Activated naive CD8-positive, alpha-beta T cell treated with anti-CD3 and anti-CD28 coated beads, Interleukin-2, amount 50 U/mL, for 24 hours (primary cell): Measurements from ENCODE around the gene ZNF90.
"Not testable (repeated sequence)": the region's sequence is repeated elsewhere in the genome, so short reads cannot be mapped to it uniquely, and the experiment has no call there.

ENCODE experiments used
- ATAC-seq: fragments of 150-1000 bp; cut with Tn5 transposase; one replicate; pipeline ENCODE4 v1.10.0; 2021
- DNase-seq: peaks from one replicate; pipeline ENCODE4 v3.0.0; 2021
- H3K27ac Mint-ChIP-seq: one replicate; pipeline ENCODE4 v1.8.0; 2021; ENCODE audit warnings: mild to moderate bottlenecking, mixed read lengths
- H3K27me3 Mint-ChIP-seq: one replicate; pipeline ENCODE4 v1.8.0; 2021; ENCODE audit warnings: mixed read lengths
- H3K36me3 Mint-ChIP-seq: one replicate; pipeline ENCODE4 v1.8.0; 2021; ENCODE audit warnings: low read depth, mixed read lengths
- H3K4me1 Mint-ChIP-seq: one replicate; pipeline ENCODE4 v1.8.0; 2021; ENCODE audit warnings: mixed read lengths
- H3K4me3 Mint-ChIP-seq: one replicate; pipeline ENCODE4 v1.8.0; 2021; ENCODE audit warnings: mild to moderate bottlenecking, moderate library complexity, mixed read lengths
- H3K9me3 Mint-ChIP-seq: one replicate; pipeline ENCODE4 v1.8.0; 2021; ENCODE audit warnings: mixed read lengths

Gene ZNF90

GRCh38 chr19:20077791-20078463, at the start of gene ZNF90:
TSS of gene ZNF90 (plus strand) at chr19:20078000. CDS start at chr19:20078133, 133 bp downstream.
- Mint-ChIP-seq H3K27me3 (no peaks in the 10 kb centered on the region), H3K4me1 (peaks cover 16% of the 10 kb centered on the region), H3K36me3 (peaks cover 27% of the 10 kb centered on the region), H3K9me3 (peaks cover 8% of the 10 kb centered on the region), H3K4me3 (peak within 1 kb of the TSS; percentile 87), H3K27ac (peak within 1 kb of the TSS; percentile 35)
- DNase-seq (peak; percentile 82), ATAC-seq (peak; percentile 99)

- H3K4me3 Mint-ChIP-seq = no peak overlapping the region
- no peak for ATAC-seq
These were observed 49.2 kb upstream of the ZNF90 start for GRCh38 chr19:20028611-20029010.

DNA sequence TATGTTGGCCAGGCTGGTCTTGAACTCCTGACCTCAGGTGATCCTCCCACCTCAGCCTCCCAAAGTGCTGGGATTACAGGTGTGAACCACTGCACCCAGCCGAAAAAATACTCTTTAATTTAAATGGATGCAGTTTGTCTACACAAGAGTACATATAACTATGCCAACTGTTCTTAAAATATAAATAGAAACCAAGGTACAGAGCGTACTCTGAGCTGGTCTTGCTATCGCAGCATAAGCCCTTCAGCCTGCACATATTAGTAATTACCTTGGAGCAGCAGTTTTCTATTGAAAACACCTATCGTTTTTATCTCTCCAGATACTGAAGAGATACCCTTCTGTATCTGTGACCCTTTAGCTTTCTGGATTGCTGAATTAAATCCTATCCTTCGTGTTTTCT, 41.9 kb upstream of the ZNF90 start:
- H3K36me3 Mint-ChIP-seq = peaks cover 14% of the 10 kb centered on the region
- peaks cover 21% of the 10 kb centered on the region for H3K4me1 Mint-ChIP-seq
- no peak overlapping the region for H3K27ac Mint-ChIP-seq
- no peaks in the 10 kb centered on the region for H3K27me3 Mint-ChIP-seq
- ATAC-seq (no peak), DNase-seq (no peak)
- no peak overlapping the region for H3K4me3 Mint-ChIP-seq
- H3K9me3 Mint-ChIP-seq = no peaks in the 10 kb centered on the region

More at GRCh38 chr19:20028611-20029010, 49.2 kb upstream of the ZNF90 start:
- Mint-ChIP-seq H3K27ac (no peak overlapping the region), H3K36me3 (peaks cover 24% of the 10 kb centered on the region), H3K4me1 (no peaks in the 10 kb centered on the region), H3K27me3 (no peaks in the 10 kb centered on the region), H3K9me3 (no peaks in the 10 kb centered on the region)
- DNase-seq = no peak

GRCh38 chr19:20038358-20039202, 39.2 kb upstream of the ZNF90 start:
- peaks cover 8% of the 10 kb centered on the region for H3K36me3 Mint-ChIP-seq
- peaks cover 21% of the 10 kb centered on the region for H3K4me1 Mint-ChIP-seq
- no peak for DNase-seq
- ATAC-seq = peak; percentile 1
- H3K27me3 Mint-ChIP-seq = no peaks in the 10 kb centered on the region
- peak overlapping the region; percentile 76 for H3K27ac Mint-ChIP-seq
- peak overlapping the region; percentile 92 for H3K4me3 Mint-ChIP-seq
- H3K9me3 Mint-ChIP-seq = no peaks in the 10 kb centered on the region

DNA sequence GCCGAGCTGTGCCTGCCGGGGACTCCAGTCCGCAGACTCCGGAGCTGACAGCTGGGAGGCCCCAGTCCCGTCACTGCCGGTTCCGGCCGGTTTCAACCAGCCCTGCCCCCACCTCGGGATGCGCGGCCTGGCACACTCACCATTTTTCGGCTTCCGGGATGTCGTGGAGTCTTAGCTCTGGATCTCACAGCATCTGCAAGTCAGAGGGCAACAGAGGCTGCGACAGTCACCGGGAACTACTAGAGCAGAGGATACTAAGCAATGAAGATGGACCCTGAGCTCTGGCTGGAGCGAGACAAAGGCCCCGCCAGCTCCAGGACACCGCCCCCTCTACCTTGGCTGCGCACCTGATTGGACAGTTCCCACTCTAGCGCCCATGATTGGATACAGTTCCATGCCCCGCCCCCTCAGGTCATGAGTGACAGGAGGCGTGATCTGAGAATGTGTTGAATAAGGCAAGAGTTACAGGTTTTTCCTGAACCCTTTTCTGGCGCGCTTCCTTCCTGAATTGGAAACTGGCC, 38.5 kb upstream of the ZNF90 start, which contains the start of gene ZNF682:
ZNF682 (minus strand) TSS at position 303 of the 521 bp plus-strand sequence; CDS start at position 143, 160 bp downstream.
- ATAC-seq (peak; percentile 99), DNase-seq (peak; percentile 94)
- H3K4me3 Mint-ChIP-seq = peak within 1 kb of the TSS; percentile 92
- H3K4me1 Mint-ChIP-seq = peaks cover 21% of the 10 kb centered on the region
- peak within 1 kb of the TSS; percentile 88 for H3K27ac Mint-ChIP-seq
- H3K27me3 Mint-ChIP-seq = no peaks in the 10 kb centered on the region
- peaks cover 3% of the 10 kb centered on the region for H3K36me3 Mint-ChIP-seq
- H3K9me3 Mint-ChIP-seq = no peaks in the 10 kb centered on the region

DNA sequence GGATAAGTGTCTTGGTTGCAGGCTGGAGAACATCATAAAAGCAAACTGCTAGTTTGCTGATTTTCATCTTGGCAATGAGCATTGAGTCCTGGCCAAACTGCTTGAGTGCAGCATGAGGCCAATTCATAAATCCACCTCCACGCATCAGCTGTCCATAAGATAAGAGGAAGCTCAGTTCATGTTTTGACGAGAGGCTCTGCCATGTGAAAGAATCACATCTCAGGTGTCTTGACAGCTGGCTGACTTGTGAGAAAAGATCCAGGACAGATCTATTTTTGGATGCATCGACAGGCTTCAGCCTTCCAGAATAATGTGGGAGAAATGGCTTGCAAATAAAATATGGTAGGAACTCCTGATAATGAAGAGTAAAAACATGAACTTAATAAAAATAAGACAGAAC, 33.1 kb upstream of the ZNF90 start:
- DNase-seq (no peak), ATAC-seq (no peak)
- Mint-ChIP-seq H3K4me1 (peaks cover 2% of the 10 kb centered on the region), H3K4me3 (no peak overlapping the region), H3K27me3 (peaks cover 2% of the 10 kb centered on the region), H3K27ac (no peak overlapping the region), H3K36me3 (no peaks in the 10 kb centered on the region), H3K9me3 (peaks cover 4% of the 10 kb centered on the region)

GRCh38 chr19:20045742-20046141, 32.1 kb upstream of the ZNF90 start:
- not testable (repeated sequence) for DNase-seq, ATAC-seq, H3K27ac Mint-ChIP-seq, H3K9me3 Mint-ChIP-seq, H3K4me1 Mint-ChIP-seq, H3K4me3 Mint-ChIP-seq, H3K27me3 Mint-ChIP-seq, H3K36me3 Mint-ChIP-seq

- DNase-seq (peak; percentile 68), ATAC-seq (peak; percentile 98)
- H3K27me3 Mint-ChIP-seq = peaks cover 3% of the 10 kb centered on the region
- H3K27ac Mint-ChIP-seq = peak overlapping the region; percentile 88
- H3K9me3 Mint-ChIP-seq = peaks cover 16% of the 10 kb centered on the region
- H3K36me3 Mint-ChIP-seq = peaks cover 3% of the 10 kb centered on the region
- H3K4me1 Mint-ChIP-seq = peaks cover 14% of the 10 kb centered on the region
- peak overlapping the region; percentile 90 for H3K4me3 Mint-ChIP-seq
These were observed 25.7 kb upstream of the ZNF90 start for GRCh38 chr19:20051841-20052768.

- H3K27me3 Mint-ChIP-seq = peaks cover 12% of the 10 kb centered on the region
- H3K9me3 Mint-ChIP-seq, H3K4me3 Mint-ChIP-seq, DNase-seq, ATAC-seq, H3K36me3 Mint-ChIP-seq, H3K27ac Mint-ChIP-seq, H3K4me1 Mint-ChIP-seq: not testable (repeated sequence)
These were observed 19.1 kb upstream of the ZNF90 start for GRCh38 chr19:20058738-20059137.

- Mint-ChIP-seq H3K4me3 (no peak overlapping the region), H3K36me3 (no peaks in the 10 kb centered on the region), H3K27ac (no peak overlapping the region), H3K9me3 (no peaks in the 10 kb centered on the region), H3K4me1 (no peaks in the 10 kb centered on the region), H3K27me3 (peaks cover 12% of the 10 kb centered on the region)
- no peak for DNase-seq
- ATAC-seq = no peak
These were observed 17.5 kb upstream of the ZNF90 start for GRCh38 chr19:20060282-20060681.

GRCh38 chr19:20066861-20067260, 10.9 kb upstream of the ZNF90 start:
- Mint-ChIP-seq H3K4me1 (no peaks in the 10 kb centered on the region), H3K36me3 (peaks cover 5% of the 10 kb centered on the region), H3K4me3 (no peak overlapping the region), H3K27me3 (peaks cover 9% of the 10 kb centered on the region), H3K9me3 (peaks cover 17% of the 10 kb centered on the region), H3K27ac (no peak overlapping the region)
- no peak for ATAC-seq
- DNase-seq = no peak

DNA sequence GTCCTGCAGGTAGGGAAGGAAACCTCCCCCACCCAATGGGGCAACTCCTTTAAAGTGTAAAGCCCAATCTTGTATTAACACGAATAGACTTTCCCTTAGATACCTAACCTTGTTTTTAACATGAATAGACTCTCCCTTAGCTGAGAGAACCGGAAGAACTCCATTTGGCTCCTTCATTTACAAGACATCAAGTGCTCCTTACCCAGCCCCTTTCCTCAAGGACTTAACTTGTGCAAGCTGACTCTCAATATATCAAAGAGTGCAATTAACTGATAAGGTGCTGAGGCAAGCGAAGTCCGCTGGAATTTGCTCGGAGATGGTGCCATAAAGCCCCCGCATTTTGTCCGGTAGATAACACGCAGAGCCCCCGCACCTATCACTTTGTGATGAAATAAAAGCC, 9.9 kb upstream of the ZNF90 start:
- no peak for ATAC-seq
- Mint-ChIP-seq H3K4me1 (no peaks in the 10 kb centered on the region), H3K9me3 (peaks cover 17% of the 10 kb centered on the region), H3K27me3 (peaks cover 9% of the 10 kb centered on the region), H3K36me3 (peaks cover 7% of the 10 kb centered on the region), H3K27ac (no peak overlapping the region), H3K4me3 (no peak overlapping the region)
- no peak for DNase-seq

- not testable (repeated sequence) for H3K4me1 Mint-ChIP-seq, H3K27me3 Mint-ChIP-seq, H3K36me3 Mint-ChIP-seq, DNase-seq, H3K4me3 Mint-ChIP-seq, ATAC-seq, H3K27ac Mint-ChIP-seq
- peaks cover 17% of the 10 kb centered on the region for H3K9me3 Mint-ChIP-seq
These were observed 9.2 kb upstream of the ZNF90 start for GRCh38 chr19:20068559-20068958.

GRCh38 chr19:20070691-20071090, 7.1 kb upstream of the ZNF90 start:
- H3K9me3 Mint-ChIP-seq = peaks cover 17% of the 10 kb centered on the region
- H3K27me3 Mint-ChIP-seq = peaks cover 9% of the 10 kb centered on the region
- peaks cover 7% of the 10 kb centered on the region for H3K36me3 Mint-ChIP-seq
- DNase-seq = no peak
- ATAC-seq = no peak
- no peaks in the 10 kb centered on the region for H3K4me1 Mint-ChIP-seq
- H3K27ac Mint-ChIP-seq = no peak overlapping the region
- no peak overlapping the region for H3K4me3 Mint-ChIP-seq
